GM19025 (cell line): ENCODE data around the gene PYGO2.

ENCODE experiments used
- ATAC-seq: cut with Tn5 transposase; IDR thresholded peaks from one replicate; pipeline ENCODE4 v1.9.1; 2021; ENCODE audit warnings: mild to moderate bottlenecking, low read depth, moderate library complexity; ENCODE audit not compliant: unreplicated experiment

The PYGO2 gene

GRCh38 chr1:154961207-154962155 is at the start of gene PYGO2:
TSS of gene PYGO2 (minus strand) at chr1:154961782. CDS start at chr1:154961576, 206 bp downstream.
- ATAC-seq = peak; percentile 82

- ATAC-seq = no peak
Observed at GRCh38 chr1:155011004-155011416, 49.4 kb upstream of the PYGO2 start.

- no peak for ATAC-seq
Observed at GRCh38 chr1:155010211-155010918, 48.8 kb upstream of the PYGO2 start.

GRCh38 chr1:155009742-155010141 is 48.2 kb upstream of the PYGO2 start:
- no peak for ATAC-seq

GRCh38 chr1:155009221-155009711 is 47.7 kb upstream of the PYGO2 start:
- no peak for ATAC-seq

GRCh38 chr1:155008015-155008941 is 46.7 kb upstream of the PYGO2 start:
- ATAC-seq = no peak

GRCh38 chr1:155007251-155007828 is 45.8 kb upstream of the PYGO2 start:
- ATAC-seq = no peak

- ATAC-seq = no peak
Observed at GRCh38 chr1:155006601-155007101, 45.1 kb upstream of the PYGO2 start.

- no peak for ATAC-seq
Observed at GRCh38 chr1:155005076-155006011, 43.8 kb upstream of the PYGO2 start.

GRCh38 chr1:155004352-155005075 is 42.9 kb upstream of the PYGO2 start:
- no peak for ATAC-seq

- no peak for ATAC-seq
Observed at GRCh38 chr1:155003766-155004351, 42.3 kb upstream of the PYGO2 start.

GRCh38 chr1:155003227-155003765 is 41.7 kb upstream of the PYGO2 start:
- no peak for ATAC-seq

- ATAC-seq = no peak
Observed at GRCh38 chr1:155002464-155003226, 41.1 kb upstream of the PYGO2 start, which contains the start of gene ZBTB7B. TSS of gene ZBTB7B (plus strand) at chr1:155002802. CDS start at chr1:155014661, 11,859 bp downstream.

- peak; percentile 54 for ATAC-seq
Observed at GRCh38 chr1:155001675-155002463, 40.3 kb upstream of the PYGO2 start.

GRCh38 chr1:155001425-155001674 is 39.8 kb upstream of the PYGO2 start:
- no peak for ATAC-seq
